ENCODE data around the gene GRIP2. TPM values are rescaled to one million over a fixed set of nuclear protein-coding genes. Genes with fewer than 3 reads are reported as not detected.

GRIP2 gene
- total and polyA plus RNA-seq, 2 donors (not counting 3 experiments of a cell fraction or from before 2014, with no cell fraction given) = not detected

GRCh38 chr3:14523792-14524191 lies 16.4 kb downstream of the GRIP2 start:
- Histone ChIP-seq H3K4me3 (replicated peaks in 1 of 3; ENCODE audit: insufficient read depth in 1 of 3, low read depth in 1 of 3, low read length in 3 of 3) (no peak overlapping the region), H3K27me3 (ENCODE audit: control insufficient read depth in 2 of 2, insufficient read depth in 2 of 2, low read length in 2 of 2) (peaks cover 0 to 1% of the 10 kb centered on the region in 2 experiments), H4K20me1 (replicated peaks; ENCODE audit: control insufficient read depth, extremely low read depth, insufficient read depth, low read length) (no peaks in the 10 kb centered on the region), H3K9me3 (replicated peaks; ENCODE audit: control insufficient read depth, insufficient read depth, low read length) (no peaks in the 10 kb centered on the region), H3K4me2 (ENCODE audit: insufficient read depth, low read length) (no peak overlapping the region), H3K36me3 (ENCODE audit: control insufficient read depth in 2 of 2, extremely low read depth in 1 of 2, insufficient read depth in 2 of 2, low read length in 2 of 2) (no peaks in the 10 kb centered on the region), H3K79me2 (ENCODE audit: control insufficient read depth, insufficient read depth, low read length) (no peaks in the 10 kb centered on the region), H3K9ac (replicated peaks; ENCODE audit: extremely low read depth, insufficient read depth, low read length) (no peak overlapping the region), H3K9me1 (replicated peaks; ENCODE audit: control insufficient read depth, extremely low read depth, insufficient read depth, low read length) (no peaks in the 10 kb centered on the region), H2AFZ (ENCODE audit: low read depth, low read length) (no peak overlapping the region), H3K4me1 (ENCODE audit: control insufficient read depth, extremely low read depth, insufficient read depth, low read length) (no peaks in the 10 kb centered on the region), H3K27ac (ENCODE audit: insufficient read depth, low read depth, low read length) (no peak overlapping the region)
- ChIA-PET CTCF (interaction anchor here (0.9 to 1.4 kb wide), 4 partner anchors 10 to 320 kb away, joined by 3 to 4 read pairs (median 4); no protein-coding TSS in a partner anchor), POLR2A (no interaction called here)
- intact Hi-C loops (cut with micrococcal nuclease) = no loop called here
- dilution Hi-C loops (cut with MboI; ENCODE audit: extremely low pct_ligation_motif_present, low sequenced_read_pairs) = no loop called here
- DNase-seq (ENCODE audit: low read depth, low spot score) = no peak
- FAIRE-seq = no peak
- TF ChIP-seq JUN (IDR thresholded peaks at IDR 0.05; ENCODE audit: borderline replicate concordance, insufficient read depth, insufficient read length, low read depth) (no peak), MYC (IDR thresholded peaks at IDR 0.05; ENCODE audit: low read depth, low read length) (no peak), GATA2 (IDR thresholded peaks at IDR 0.05; ENCODE audit: insufficient read depth, insufficient read length, low read depth, low read length) (no peak), POLR2AphosphoS5 (IDR thresholded peaks at IDR 0.05; ENCODE audit: insufficient read depth, low read depth, low read length) (no peak), CTCF (IDR thresholded peaks at IDR 0.05; ENCODE audit: extremely low read depth in 1 of 2, insufficient read depth in 1 of 2, low read depth in 1 of 2, low read length in 2 of 2) (no peak), MAX (IDR thresholded peaks at IDR 0.05; ENCODE audit: insufficient read depth, insufficient read length) (no peak), POLR2A (IDR thresholded peaks at IDR 0.05; ENCODE audit: low read depth, low read length) (no peak), EZH2 (IDR thresholded peaks at IDR 0.05; ENCODE audit: borderline replicate concordance, low read depth, low read length, severe bottlenecking) (no peak), FOS (IDR thresholded peaks at IDR 0.05; ENCODE audit: borderline replicate concordance, insufficient read depth, low read length) (no peak)
- BruUV-seq (replicated peaks) = no TSS peak

Measured in endothelial cell of umbilical vein (primary cell).